H9 (cell line): ENCODE results near the gene ST8SIA2. TPM values are rescaled to one million over a fixed set of nuclear protein-coding genes. Genes with fewer than 3 reads are reported as not detected.

Source experiments
- DNase-seq: peaks from one replicate; pipeline ENCODE4 v3.0.0-alpha.2; 2017
- H2AFZ ChIP-seq: one replicate; pipeline ENCODE4 v1.6.1; 2013; ENCODE audit warnings: mild to moderate bottlenecking, low read length, control low read depth, moderate library complexity
- H2AK5ac ChIP-seq: 2 replicates; pipeline ENCODE4 v1.6.1; 2013; ENCODE audit warnings: low read length, control low read depth, mixed read lengths; ENCODE audit not compliant: insufficient read length
- H2BK120ac ChIP-seq: one replicate; pipeline ENCODE4 v1.6.1; 2013; ENCODE audit warnings: low read depth, mild to moderate bottlenecking, low read length, control low read depth, inconsistent platforms; ENCODE audit not compliant: poor library complexity, severe bottlenecking
- H2BK12ac ChIP-seq: 2 replicates; pipeline ENCODE4 v1.6.1; 2013; ENCODE audit warnings: low read length, control low read depth, mixed read lengths, low read depth; ENCODE audit not compliant: insufficient read length
- H2BK15ac ChIP-seq: 2 replicates; pipeline ENCODE4 v1.6.1; 2013; ENCODE audit warnings: low read depth, low read length, control low read depth
- H2BK20ac ChIP-seq: one replicate; pipeline ENCODE4 v1.6.1; 2013; ENCODE audit warnings: low read depth, mild to moderate bottlenecking, low read length, control low read depth, inconsistent platforms; ENCODE audit not compliant: poor library complexity, severe bottlenecking
- H2BK5ac ChIP-seq: 2 replicates; pipeline ENCODE4 v1.6.1; 2013; ENCODE audit warnings: low read length, control low read depth, mixed read lengths; ENCODE audit not compliant: insufficient read length
- H3K14ac ChIP-seq: 2 replicates; pipeline ENCODE4 v1.6.1; 2013; ENCODE audit warnings: low read length, control low read depth; ENCODE audit not compliant: insufficient read depth
- H3K18ac ChIP-seq: 2 replicates; pipeline ENCODE4 v1.6.1; 2013; ENCODE audit warnings: low read depth, mild to moderate bottlenecking, mixed read lengths, low read length, control low read depth; ENCODE audit not compliant: insufficient read length
- H3K23ac ChIP-seq: 2 replicates; pipeline ENCODE4 v1.6.1; 2013; ENCODE audit warnings: low read length, control low read depth, mixed read lengths, low read depth; ENCODE audit not compliant: insufficient read length
- H3K23me2 ChIP-seq: 2 replicates; pipeline ENCODE4 v1.6.1; 2013; ENCODE audit warnings: low read depth, mild to moderate bottlenecking, mixed read lengths, low read length, control low read depth; ENCODE audit not compliant: insufficient read length, poor library complexity, severe bottlenecking
- H3K27ac ChIP-seq: 2 replicates; pipeline ENCODE4 v1.5.1; 2013; ENCODE audit warnings: low read length, control low read depth, mixed read lengths, low read depth; ENCODE audit not compliant: insufficient read length
- H3K27me3 ChIP-seq: 2 replicates; pipeline ENCODE4 v1.6.1; 2013; ENCODE audit warnings: low read length, control low read depth, inconsistent platforms; ENCODE audit not compliant: insufficient read depth
- H3K4ac ChIP-seq: 2 replicates; pipeline ENCODE4 v1.6.1; 2013; ENCODE audit warnings: low read depth, mild to moderate bottlenecking, control low read depth, inconsistent platforms, low read length, moderate library complexity
- H3K4me1 ChIP-seq: 2 replicates; pipeline ENCODE4 v1.6.1; 2013; ENCODE audit warnings: low read length, control low read depth, inconsistent platforms; ENCODE audit not compliant: insufficient read depth
- H3K4me2 ChIP-seq: 2 replicates; pipeline ENCODE4 v1.6.1; 2013; ENCODE audit warnings: low read length, control low read depth, mixed read lengths; ENCODE audit not compliant: insufficient read length, insufficient read depth
- H3K56ac ChIP-seq: 2 replicates; pipeline ENCODE4 v1.6.1; 2013; ENCODE audit warnings: low read depth, mild to moderate bottlenecking, mixed read lengths, low read length, control low read depth; ENCODE audit not compliant: insufficient read length
- H3K79me1 ChIP-seq: 2 replicates; pipeline ENCODE4 v1.6.1; 2013; ENCODE audit warnings: low read depth, mild to moderate bottlenecking, moderate library complexity, low read length, control low read depth, inconsistent platforms; ENCODE audit not compliant: insufficient read depth, poor library complexity, severe bottlenecking
- H3K79me2 ChIP-seq: 2 replicates; pipeline ENCODE4 v1.6.1; 2013; ENCODE audit warnings: low read length, control low read depth, inconsistent platforms; ENCODE audit not compliant: insufficient read depth
- H3K9ac ChIP-seq: 2 replicates; pipeline ENCODE4 v1.6.1; 2013; ENCODE audit warnings: low read length, control low read depth, mixed read lengths; ENCODE audit not compliant: insufficient read length; ENCODE audit errors: extremely low read depth
- H3K9me3 ChIP-seq: one replicate; pipeline ENCODE4 v1.6.1; 2013; ENCODE audit warnings: low read depth, low read length, inconsistent platforms; ENCODE audit not compliant: control insufficient read depth
- H3T11ph ChIP-seq: one replicate; pipeline ENCODE4 v1.6.1; 2013; ENCODE audit warnings: mild to moderate bottlenecking, low read length, control low read depth, inconsistent platforms
- H4K20me1 ChIP-seq: one replicate; pipeline ENCODE4 v1.6.1; 2013; ENCODE audit not compliant: control insufficient read depth, insufficient read length, insufficient read depth
- H4K5ac ChIP-seq: 2 replicates; pipeline ENCODE4 v1.6.1; 2013; ENCODE audit warnings: low read depth, mild to moderate bottlenecking, mixed read lengths, low read length, control low read depth; ENCODE audit not compliant: insufficient read length
- H4K8ac ChIP-seq: replicated peaks from 2 replicates; pipeline ENCODE4 v1.6.1; 2013; ENCODE audit warnings: low read length, control low read depth, mixed read lengths, low read depth; ENCODE audit not compliant: insufficient read length
- H4K91ac ChIP-seq: 2 replicates; pipeline ENCODE4 v1.6.1; 2013; ENCODE audit warnings: low read depth, mild to moderate bottlenecking, moderate library complexity, mixed read lengths, low read length, control low read depth; ENCODE audit not compliant: insufficient read length
- H3K27ac Mint-ChIP-seq, 3 experiments: 2 replicates in 2 of 3; 3 replicates in 1 of 3; pipeline ENCODE4 v1.8.0; 2020 to 2021; ENCODE audit warnings: mixed read lengths in 3 of 3, mild to moderate bottlenecking in 1 of 3, moderate library complexity in 1 of 3
- H3K27me3 Mint-ChIP-seq: 2 replicates; pipeline ENCODE4 v1.8.0; 2021; ENCODE audit warnings: low read depth, mild to moderate bottlenecking, moderate library complexity, mixed read lengths
- H3K36me3 Mint-ChIP-seq, 3 experiments: 2 replicates in 2 of 3; 3 replicates in 1 of 3; pipeline ENCODE4 v1.8.0; 2020 to 2021; ENCODE audit warnings: low read depth in 3 of 3, mixed read lengths in 3 of 3; ENCODE audit not compliant: insufficient read depth in 1 of 3
- H3K4me1 Mint-ChIP-seq, 2 experiments: 2 replicates each; pipeline ENCODE4 v1.8.0; 2020; ENCODE audit warnings: mixed read lengths in 2 of 2
- H3K4me3 Mint-ChIP-seq, 2 experiments: 2 replicates in 1 of 2; 3 replicates in 1 of 2; pipeline ENCODE4 v1.8.0; 2020 to 2021; ENCODE audit warnings: mild to moderate bottlenecking in 2 of 2, mixed read lengths in 2 of 2, moderate library complexity in 1 of 2
- H3K9me3 Mint-ChIP-seq, 2 experiments: 2 replicates in 1 of 2; 3 replicates in 1 of 2; pipeline ENCODE4 v1.8.0; 2020; ENCODE audit warnings: mild to moderate bottlenecking in 2 of 2, mixed read lengths in 2 of 2, moderate library complexity in 1 of 2
- WGBS: extraction: QIAGEN DNeasy Blood & Tissue Kit; methylation state at CpG from one replicate; pipeline ENCODE4 v1.1.7; 2013; ENCODE audit warnings: missing lambda C conversion rate, low lambda C conversion rate, mixed read lengths; ENCODE audit not compliant: insufficient read length; ENCODE audit errors: extremely low coverage; 5-methylcytosine and 5-hydroxymethylcytosine counted together
- total RNA-seq: library from RNA; stranded (reverse); gene quantifications from 2 replicates; pipeline ENCODE4 v1.2.1, GENCODE V29; 2021
- TF ChIP-seq, protein P1 (sequence below): fragments of 200-600 bp; sonication (generic); conservative IDR thresholded peaks from 3 replicates; pipeline ENCODE4 v1.8.0; 2021; ENCODE audit warnings: antibody characterized with exemption, mild to moderate bottlenecking

The ST8SIA2 gene
- total RNA-seq, 1 experiment from 2014 or later = 1.8 TPM

DNA sequence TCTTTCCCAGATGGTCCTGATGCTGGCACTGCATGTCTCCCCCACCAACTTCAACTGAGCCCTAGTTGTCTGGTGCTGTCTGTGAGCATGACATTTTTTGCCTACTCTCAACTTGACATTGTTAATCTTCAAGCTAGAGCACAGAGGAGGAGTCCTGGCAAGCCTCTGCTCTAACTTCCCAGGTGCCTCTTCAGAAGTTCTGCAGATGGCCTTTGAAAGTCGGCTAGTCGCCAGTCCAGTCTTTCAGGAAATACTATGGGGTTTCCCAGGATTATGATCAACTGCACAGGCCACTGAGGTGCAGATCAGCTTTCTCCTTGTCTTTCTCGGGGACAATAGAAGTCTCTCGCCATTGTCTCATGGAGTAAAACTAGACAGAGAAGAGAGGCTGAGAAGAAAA is 86.7 kb downstream of the ST8SIA2 start:
- Histone ChIP-seq H2BK20ac (no peak overlapping the region), H3T11ph (no peak overlapping the region), H3K56ac (no peak overlapping the region), H3K4ac (no peak overlapping the region), H3K23me2 (no peaks in the 10 kb centered on the region), H3K23ac (no peak overlapping the region), H2BK15ac (no peak overlapping the region), H2BK120ac (no peak overlapping the region), H2AFZ (no peak overlapping the region), H3K18ac (no peak overlapping the region), H4K8ac (no peak overlapping the region), H3K4me2 (no peak overlapping the region), H3K27me3 (no peaks in the 10 kb centered on the region), H3K4me1 (peaks cover 3% of the 10 kb centered on the region; the same call in 1 of the 2 replicates), H3K14ac (no peak overlapping the region), H3K27ac (no peak overlapping the region), H4K91ac (no peak overlapping the region), H3K79me2 (no peaks in the 10 kb centered on the region), H2BK12ac (no peak overlapping the region), H2BK5ac (no peak overlapping the region), H4K5ac (no peak overlapping the region), H3K9me3 (no peaks in the 10 kb centered on the region), H4K20me1 (no peaks in the 10 kb centered on the region), H3K9ac (no peak overlapping the region), H2AK5ac (no peak overlapping the region), H3K79me1 (no peaks in the 10 kb centered on the region)
- peaks cover 0 to 4% of the 10 kb centered on the region in 2 experiments; a peak in 1 of 5 replicates for H3K9me3 Mint-ChIP-seq
- no CpG with 5 or more reads among the region's 4 CpGs for WGBS
- no peak overlapping the region for H3K4me3 Mint-ChIP-seq
- H3K4me1 Mint-ChIP-seq = peaks cover 8 to 9% of the 10 kb centered on the region in 2 experiments
- H3K27ac Mint-ChIP-seq = no peak overlapping the region
- TF ChIP-seq, protein P1, sequence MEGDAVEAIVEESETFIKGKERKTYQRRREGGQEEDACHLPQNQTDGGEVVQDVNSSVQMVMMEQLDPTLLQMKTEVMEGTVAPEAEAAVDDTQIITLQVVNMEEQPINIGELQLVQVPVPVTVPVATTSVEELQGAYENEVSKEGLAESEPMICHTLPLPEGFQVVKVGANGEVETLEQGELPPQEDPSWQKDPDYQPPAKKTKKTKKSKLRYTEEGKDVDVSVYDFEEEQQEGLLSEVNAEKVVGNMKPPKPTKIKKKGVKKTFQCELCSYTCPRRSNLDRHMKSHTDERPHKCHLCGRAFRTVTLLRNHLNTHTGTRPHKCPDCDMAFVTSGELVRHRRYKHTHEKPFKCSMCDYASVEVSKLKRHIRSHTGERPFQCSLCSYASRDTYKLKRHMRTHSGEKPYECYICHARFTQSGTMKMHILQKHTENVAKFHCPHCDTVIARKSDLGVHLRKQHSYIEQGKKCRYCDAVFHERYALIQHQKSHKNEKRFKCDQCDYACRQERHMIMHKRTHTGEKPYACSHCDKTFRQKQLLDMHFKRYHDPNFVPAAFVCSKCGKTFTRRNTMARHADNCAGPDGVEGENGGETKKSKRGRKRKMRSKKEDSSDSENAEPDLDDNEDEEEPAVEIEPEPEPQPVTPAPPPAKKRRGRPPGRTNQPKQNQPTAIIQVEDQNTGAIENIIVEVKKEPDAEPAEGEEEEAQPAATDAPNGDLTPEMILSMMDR = no peak
- H3K36me3 Mint-ChIP-seq = no peaks in the 10 kb centered on the region; a peak in 1 of 7 replicates
- peaks cover 9% of the 10 kb centered on the region for H3K27me3 Mint-ChIP-seq
- DNase-seq = no peak
